Measurements from ENCODE around the gene PSG11. TPM values are rescaled to one million over a fixed set of nuclear protein-coding genes. Genes with fewer than 3 reads are reported as not detected.
"Not testable (repeated sequence)": the region's sequence is repeated elsewhere in the genome, so short reads cannot be mapped to it uniquely, and the experiment has no call there.

PSG11 gene
- total and polyA plus RNA-seq, 8 donors = not detected

GRCh38 chr19:42992029-42992604 is 34.2 kb downstream of the PSG11 start:
- H3K4me1 ChIP-seq; H3K27me3 ChIP-seq; intact Hi-C loops (cut with DNase I; ENCODE audit: low total_unique reads); DNase-seq; H3K27ac ChIP-seq; H3K36me3 ChIP-seq; H3K4me3 ChIP-seq; H3K9me3 ChIP-seq: not testable (repeated sequence)
- WGBS, 5 donors = 74 to 83% (median 79%) methylated on average over 10 of the region's 10 CpGs

GRCh38 chr19:42989851-42990250 is 36.4 kb downstream of the PSG11 start:
- no peaks in the 10 kb centered on the region for H3K4me1 ChIP-seq
- H3K9me3 ChIP-seq = no peaks in the 10 kb centered on the region
- H3K36me3 ChIP-seq = no peaks in the 10 kb centered on the region
- no peak for TF ChIP-seq POLR2A (IDR thresholded peaks at IDR 0.05)
- TF ChIP-seq EP300 (IDR thresholded peaks at IDR 0.05) = no peak
- TF ChIP-seq POLR2AphosphoS5 (IDR thresholded peaks at IDR 0.05) = no peak
- no peak for TF ChIP-seq CTCF (IDR thresholded peaks at IDR 0.05)
- intact Hi-C loops (cut with DNase I; ENCODE audit: low total_unique reads) = no loop called here
- no peaks in the 10 kb centered on the region for H3K27me3 ChIP-seq
- DNase-seq = no peak
- 44 to 71% (median 52%) methylated on average over 7 of the region's 7 CpGs for WGBS, 5 donors
- no peak overlapping the region for H3K27ac ChIP-seq
- no peak overlapping the region for H3K4me3 ChIP-seq

DNA sequence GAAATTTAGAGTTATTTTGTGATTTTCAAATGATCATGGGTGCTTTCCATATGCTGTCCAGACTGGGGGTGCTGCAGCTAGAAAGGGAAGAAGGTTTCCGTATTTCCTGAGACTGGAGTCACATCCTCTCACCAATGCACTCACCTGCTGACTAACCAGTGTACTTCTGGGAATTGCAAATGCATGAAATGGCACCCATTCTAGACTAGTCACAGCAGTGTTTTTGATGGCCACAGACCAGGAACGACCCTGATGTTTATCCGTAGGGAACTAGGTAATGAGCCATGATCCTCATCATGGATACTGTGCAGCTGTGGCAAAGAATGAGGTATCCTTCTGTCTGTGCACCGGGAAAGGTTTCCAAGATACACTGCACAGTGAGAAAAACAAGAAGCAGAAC is 37.1 kb downstream of the PSG11 start:
- DNase-seq; H3K27me3 ChIP-seq; H3K36me3 ChIP-seq; H3K4me3 ChIP-seq; H3K27ac ChIP-seq; H3K9me3 ChIP-seq; intact Hi-C loops (cut with DNase I; ENCODE audit: low total_unique reads); H3K4me1 ChIP-seq: not testable (repeated sequence)
- 67 to 85% (median 81%) methylated on average over 4 of the region's 4 CpGs for WGBS, 5 donors

- H3K9me3 ChIP-seq; H3K4me3 ChIP-seq; H3K4me1 ChIP-seq; intact Hi-C loops (cut with DNase I; ENCODE audit: low total_unique reads); H3K27me3 ChIP-seq; DNase-seq; H3K27ac ChIP-seq; H3K36me3 ChIP-seq: not testable (repeated sequence)
- WGBS, 5 donors = 33 to 83% (median 60%) methylated on average over 1 of the region's 1 CpG
These were observed 38.1 kb downstream of the PSG11 start for GRCh38 chr19:42988206-42988605.

GRCh38 chr19:42985588-42985987 is 40.7 kb downstream of the PSG11 start:
- WGBS, 5 donors = 52 to 81% (median 61%) methylated on average over 4 of the region's 4 CpGs
- H3K36me3 ChIP-seq = no peaks in the 10 kb centered on the region
- H3K9me3 ChIP-seq = no peaks in the 10 kb centered on the region
- no peak for DNase-seq
- H3K4me1 ChIP-seq = no peaks in the 10 kb centered on the region
- H3K4me3 ChIP-seq = no peak overlapping the region
- H3K27me3 ChIP-seq = no peaks in the 10 kb centered on the region
- no peak for TF ChIP-seq CTCF (IDR thresholded peaks at IDR 0.05)
- no peak for TF ChIP-seq POLR2AphosphoS5 (IDR thresholded peaks at IDR 0.05)
- no peak for TF ChIP-seq POLR2A (IDR thresholded peaks at IDR 0.05)
- no peak for TF ChIP-seq EP300 (IDR thresholded peaks at IDR 0.05)
- intact Hi-C loops (cut with DNase I; ENCODE audit: low total_unique reads) = no loop called here
- no peak overlapping the region for H3K27ac ChIP-seq

GRCh38 chr19:42982111-42982510 is 44.2 kb downstream of the PSG11 start:
- H3K27me3 ChIP-seq; DNase-seq; H3K36me3 ChIP-seq; H3K27ac ChIP-seq; H3K4me1 ChIP-seq; H3K4me3 ChIP-seq; H3K9me3 ChIP-seq; intact Hi-C loops (cut with DNase I; ENCODE audit: low total_unique reads): not testable (repeated sequence)

DNA sequence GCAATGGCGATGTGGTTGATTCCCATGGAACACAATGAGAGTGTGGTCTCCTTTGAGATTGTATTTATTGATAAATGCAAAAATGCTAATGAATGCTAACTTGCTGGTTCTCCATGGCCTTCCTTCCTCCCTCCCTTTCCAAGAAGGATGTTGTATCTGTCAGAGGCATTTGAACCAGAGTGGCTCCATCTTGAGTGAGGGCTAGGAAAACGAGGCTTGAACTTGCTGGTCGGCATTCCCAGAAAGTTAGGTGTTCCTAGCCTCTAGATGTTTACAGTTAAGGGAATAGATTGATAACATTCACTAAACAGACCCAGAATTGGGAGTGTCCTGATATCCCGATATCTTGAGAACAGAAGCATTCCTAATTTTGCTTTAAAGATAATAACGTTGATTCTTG is 54.8 kb downstream of the PSG11 start:
- H3K4me1 ChIP-seq; H3K4me3 ChIP-seq; intact Hi-C loops (cut with DNase I; ENCODE audit: low total_unique reads); H3K36me3 ChIP-seq; H3K27me3 ChIP-seq; DNase-seq; H3K9me3 ChIP-seq; H3K27ac ChIP-seq: not testable (repeated sequence)
- WGBS, 5 donors = 52 to 79% (median 63%) methylated on average over 5 of the region's 5 CpGs

Measured in stomach (tissue), 9 donors.